AG04450 (cell line): ENCODE measurements around the gene CDH18. TPM values are rescaled to one million over a fixed set of nuclear protein-coding genes. Genes with fewer than 3 reads are reported as not detected.

ENCODE experiments used
- CTCF ChIA-PET: fragments of 300-600, 350-600 bp; formaldehyde crosslinking; extraction: SDS; loops from one replicate; lab custom pipeline; 2022; ENCODE audit warnings: antibody characterized with exemption, inconsistent platforms; lab: Charles Lee
- POLR2A ChIA-PET: fragments of 350-600 bp; formaldehyde crosslinking; extraction: SDS; loops from one replicate; lab custom pipeline; 2021; ENCODE audit warnings: antibody characterized with exemption, inconsistent platforms; lab: Yijun Ruan, JAX
- DNase-seq: peaks from one replicate; pipeline ENCODE4 v3.0.0-alpha.2; 2011; ENCODE audit warnings: low read depth, low spot score
- H3K27ac ChIP-seq: one replicate; pipeline ENCODE4 v1.5.1; 2012; ENCODE audit warnings: low read depth, low read length, control low read depth
- H3K27me3 ChIP-seq: one replicate; pipeline ENCODE4 v1.6.0; 2012; ENCODE audit warnings: low read length; ENCODE audit not compliant: control insufficient read depth, insufficient read depth
- H3K4me3 ChIP-seq: 2 replicates; pipeline ENCODE4 v1.5.1; 2011; ENCODE audit warnings: mild to moderate bottlenecking, low read depth, low read length, control low read depth
- H3K9me3 ChIP-seq: 2 replicates; pipeline ENCODE4 v1.5.1; 2012; ENCODE audit warnings: low read length; ENCODE audit not compliant: control insufficient read depth, insufficient read depth
- CTCF ChIP-seq: IDR thresholded peaks from 2 replicates; pipeline ENCODE4 v1.5.1; 2011; ENCODE audit warnings: low read depth, low read length, control low read depth, inconsistent platforms
- polyA plus RNA-seq: library from polyadenylated mRNA; depleted of rRNA; stranded (reverse); fragments of >200 nt; gene quantifications from 2 replicates; pipeline ENCODE4 v1.2.3, GENCODE V29; 2011

Gene CDH18
- polyA plus RNA-seq, 1 experiment, result 0.19 TPM

DNA sequence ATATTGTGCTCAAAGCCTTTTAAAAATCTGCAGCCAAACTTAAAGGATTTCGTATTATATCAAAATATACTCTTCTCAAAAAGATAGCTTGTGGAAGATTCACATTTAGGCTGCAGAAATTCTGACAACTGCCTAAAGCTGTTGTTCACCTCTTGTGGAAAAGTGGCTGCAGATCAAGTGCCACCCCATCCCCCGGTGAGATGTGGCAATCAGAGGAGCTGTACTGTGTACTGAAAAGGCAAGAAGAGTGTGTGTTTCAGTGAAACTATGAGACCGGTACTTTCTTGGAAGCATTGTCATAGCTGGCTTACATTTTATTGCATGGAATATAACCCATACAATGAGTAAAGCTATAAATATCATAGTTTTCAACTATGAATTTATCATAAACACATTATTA lies 64.3 kb downstream of the CDH18 start:
- H3K27ac ChIP-seq, result no peak overlapping the region
- DNase-seq, result no peak
- CTCF ChIA-PET, result interaction anchor here (1.3 kb wide), 1 partner anchor 14 kb away, joined by 3 read pairs; no protein-coding TSS in a partner anchor
- no peaks in the 10 kb centered on the region for H3K9me3 ChIP-seq
- no peak for TF ChIP-seq CTCF
- H3K4me3 ChIP-seq, result no peak overlapping the region
- H3K27me3 ChIP-seq, result no peaks in the 10 kb centered on the region
- POLR2A ChIA-PET, result no interaction called here

DNA sequence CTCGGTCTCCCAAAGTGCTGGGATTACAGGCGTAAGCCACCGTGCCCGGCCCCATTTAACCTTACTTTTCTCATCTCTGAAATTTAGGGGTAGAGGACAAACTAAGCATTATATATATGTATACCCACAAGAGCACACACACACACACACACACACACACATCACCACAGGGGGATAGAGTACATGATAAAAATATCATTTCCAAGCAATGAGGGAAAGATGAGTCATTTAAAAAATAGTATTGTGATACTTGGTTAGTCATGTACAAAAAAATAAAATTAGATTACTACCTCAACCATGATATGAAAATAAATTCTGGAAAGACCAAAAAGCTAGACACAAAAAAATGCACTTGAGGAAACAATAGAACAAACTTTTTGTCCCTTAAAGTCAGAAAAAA lies 67.2 kb downstream of the CDH18 start:
- H3K4me3 ChIP-seq, result no peak overlapping the region
- no peak overlapping the region for H3K27ac ChIP-seq
- no peaks in the 10 kb centered on the region for H3K9me3 ChIP-seq
- ChIA-PET POLR2A (no interaction called here), CTCF (no interaction called here)
- no peaks in the 10 kb centered on the region for H3K27me3 ChIP-seq
- TF ChIP-seq CTCF, result no peak
- DNase-seq, result no peak

GRCh38 chr5:19918780-19919179 lies 69.2 kb downstream of the CDH18 start:
- Histone ChIP-seq H3K27me3 (no peaks in the 10 kb centered on the region), H3K27ac (no peak overlapping the region), H3K4me3 (no peak overlapping the region), H3K9me3 (no peaks in the 10 kb centered on the region)
- no peak for DNase-seq
- ChIA-PET POLR2A (no interaction called here), CTCF (no interaction called here)
- TF ChIP-seq CTCF, result no peak

- no peak for DNase-seq
- CTCF ChIA-PET, result no interaction called here
Observed at GRCh38 chr5:19917588-19918122, 70.3 kb downstream of the CDH18 start.

More at GRCh38 chr5:19917588-19918122, 70.3 kb downstream of the CDH18 start:
- no peaks in the 10 kb centered on the region for H3K27me3 ChIP-seq
- H3K9me3 ChIP-seq, result no peaks in the 10 kb centered on the region
- POLR2A ChIA-PET, result no interaction called here
- no peak for TF ChIP-seq CTCF
- H3K27ac ChIP-seq, result no peak overlapping the region
- no peak overlapping the region for H3K4me3 ChIP-seq
